NCI-H526 treated with DMSO at 0.1 percent for 48 hours (cell line): Measurements from ENCODE around the gene KCNJ10.

Source experiments
- DNase-seq: peaks from one replicate; lab custom pipeline; 2025; lab: John Stamatoyannopoulos, UW

Gene KCNJ10

GRCh38 chr1:160083968-160084770, 14.2 kb upstream of the KCNJ10 start:
- peak; percentile 91 for DNase-seq

DNA sequence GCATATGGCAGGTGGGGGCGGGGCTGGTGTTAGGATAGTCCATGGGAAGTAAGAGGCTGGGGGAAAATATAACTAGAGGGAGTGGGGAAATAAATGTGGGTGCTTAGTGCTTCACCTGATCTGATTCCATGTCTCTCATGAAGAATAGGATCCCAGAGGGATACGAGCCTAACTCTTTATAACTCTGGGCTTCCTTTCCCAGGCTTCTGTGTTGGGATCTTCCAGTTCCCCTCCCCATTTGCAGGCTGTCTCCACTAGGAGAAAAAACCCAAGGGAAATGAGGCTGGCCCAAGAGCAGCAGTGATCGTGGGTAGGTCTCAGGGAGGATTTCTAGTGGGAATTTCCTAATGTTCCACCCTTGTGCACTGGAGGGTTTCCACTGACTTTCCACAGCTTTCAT, 13.0 kb upstream of the KCNJ10 start:
- no peak for DNase-seq

- DNase-seq, result no peak
Measured at GRCh38 chr1:160082487-160082886, 12.5 kb upstream of the KCNJ10 start.

- no peak for DNase-seq
Measured at GRCh38 chr1:160081261-160081936, 11.4 kb upstream of the KCNJ10 start, which contains the start of gene KCNJ9. Gene KCNJ9, plus strand, starts transcription at chr1:160081538. Its CDS starts 2,493 bp downstream, at chr1:160084031.

GRCh38 chr1:160080381-160081100, 10.6 kb upstream of the KCNJ10 start:
- DNase-seq, result no peak

- no peak for DNase-seq
Measured at GRCh38 chr1:160079448-160079847, 9.5 kb upstream of the KCNJ10 start.

GRCh38 chr1:160078512-160079195, 8.7 kb upstream of the KCNJ10 start:
- DNase-seq, result peak; percentile 16

GRCh38 chr1:160077486-160077885, 7.5 kb upstream of the KCNJ10 start:
- DNase-seq, result no peak

DNA sequence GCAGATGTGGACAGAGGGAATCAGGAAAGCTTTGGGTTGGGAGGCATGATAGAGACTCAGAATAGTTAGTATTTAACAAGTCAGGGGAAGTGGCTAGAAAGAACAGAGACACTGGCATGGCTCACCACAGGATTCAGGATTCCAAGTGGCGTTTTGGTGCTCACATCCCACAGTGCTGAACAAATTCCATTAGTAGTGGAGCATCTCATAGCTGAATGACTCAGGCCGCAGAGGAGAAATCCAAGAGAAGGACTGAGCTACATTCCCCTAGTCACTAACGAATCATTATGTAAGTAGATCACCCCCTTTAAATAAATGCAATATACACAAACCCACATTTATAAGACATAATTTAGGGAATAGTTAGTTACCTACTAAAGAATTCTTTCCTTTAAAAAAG, 6.3 kb upstream of the KCNJ10 start:
- DNase-seq, result no peak

DNA sequence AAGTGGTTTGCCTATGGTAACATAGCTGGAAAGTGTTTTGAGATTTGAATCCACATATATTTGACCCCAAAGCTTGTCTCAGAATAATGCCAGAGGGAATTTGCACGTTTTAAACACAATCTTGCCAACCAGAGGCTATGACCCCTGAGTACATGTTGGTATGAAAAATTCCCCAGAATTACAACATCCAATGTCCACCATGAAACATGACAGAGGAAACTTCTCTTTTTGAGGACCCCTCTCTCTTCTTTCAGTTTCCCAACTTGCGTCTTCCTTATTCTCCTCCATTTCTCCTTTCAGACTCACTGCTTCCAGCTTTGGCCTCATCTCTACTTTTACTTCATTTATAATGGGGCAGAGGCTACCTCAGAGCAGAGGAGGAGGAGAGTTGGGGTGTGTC, 5.9 kb upstream of the KCNJ10 start:
- no peak for DNase-seq

GRCh38 chr1:160074865-160075264, 4.9 kb upstream of the KCNJ10 start:
- no peak for DNase-seq

- DNase-seq, result no peak
Measured at GRCh38 chr1:160071289-160071688, 1.3 kb upstream of the KCNJ10 start.

DNA sequence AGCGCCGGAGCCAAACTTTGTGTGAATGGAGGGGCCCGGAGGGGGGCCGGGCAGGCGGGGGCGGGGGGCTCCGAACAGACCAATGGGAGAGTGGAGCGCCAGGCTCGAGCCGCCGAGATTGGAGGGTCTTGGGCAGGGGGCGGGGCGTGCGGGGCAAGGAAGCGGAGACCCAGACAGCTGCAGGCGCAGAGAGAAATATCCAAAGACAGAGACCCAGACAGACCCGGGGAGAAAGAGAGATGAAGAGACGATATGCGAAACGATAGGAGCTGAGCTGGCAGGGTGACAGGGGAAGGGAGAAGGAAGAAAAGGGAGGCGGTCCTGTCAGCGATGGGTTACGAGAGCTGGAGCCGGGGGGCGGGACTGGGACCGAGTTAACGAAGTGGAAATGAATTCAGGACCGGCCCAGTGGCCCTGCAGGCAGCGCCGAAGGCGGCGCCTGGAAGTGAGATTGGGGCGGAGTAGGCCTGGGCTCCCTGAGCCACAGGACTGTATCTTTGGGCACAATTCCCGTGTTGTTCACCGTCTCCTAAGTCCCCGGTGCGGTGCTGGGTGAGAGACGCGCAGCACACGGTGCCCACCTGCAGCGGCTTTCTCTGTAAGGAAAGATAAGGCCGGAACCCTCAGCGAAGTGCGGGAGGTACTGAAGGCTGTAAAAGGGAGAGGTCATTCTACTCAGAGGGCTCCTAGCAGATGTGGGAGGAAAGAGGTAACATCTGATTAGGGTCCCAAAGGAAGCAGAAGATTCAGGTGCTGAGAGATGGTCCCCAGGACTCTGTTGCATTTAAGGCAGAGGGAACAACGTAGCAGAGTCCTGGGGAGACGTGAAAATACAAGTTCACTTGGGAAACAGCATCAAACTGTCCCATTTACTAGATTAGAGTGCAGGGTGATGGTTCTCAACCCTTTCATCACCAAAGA, 543 bp upstream of the KCNJ10 start:
- peak; percentile 86 for DNase-seq

DNA sequence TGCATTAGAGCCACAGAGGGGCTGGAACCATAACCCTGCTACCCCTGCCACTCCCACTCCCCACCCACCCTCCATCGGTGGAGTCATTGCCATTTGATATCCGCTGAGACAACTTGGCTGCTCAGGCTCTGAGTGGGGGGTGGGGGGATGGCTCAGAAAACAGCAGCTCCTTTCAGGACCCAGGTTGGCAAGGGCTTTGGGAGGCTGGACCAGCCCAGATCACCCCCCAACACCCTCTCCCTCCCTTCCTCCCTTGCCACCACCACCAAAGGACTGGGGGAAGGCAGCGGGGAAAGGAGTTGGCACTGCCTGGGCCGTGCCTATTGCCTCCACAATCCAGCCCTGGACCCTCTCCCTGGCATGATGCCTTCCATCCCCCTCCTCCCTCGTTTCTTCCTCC, 1.7 kb downstream of the KCNJ10 start:
- DNase-seq, result no peak

- DNase-seq, result no peak
Measured at GRCh38 chr1:160066829-160067745, 2.9 kb downstream of the KCNJ10 start.

DNA sequence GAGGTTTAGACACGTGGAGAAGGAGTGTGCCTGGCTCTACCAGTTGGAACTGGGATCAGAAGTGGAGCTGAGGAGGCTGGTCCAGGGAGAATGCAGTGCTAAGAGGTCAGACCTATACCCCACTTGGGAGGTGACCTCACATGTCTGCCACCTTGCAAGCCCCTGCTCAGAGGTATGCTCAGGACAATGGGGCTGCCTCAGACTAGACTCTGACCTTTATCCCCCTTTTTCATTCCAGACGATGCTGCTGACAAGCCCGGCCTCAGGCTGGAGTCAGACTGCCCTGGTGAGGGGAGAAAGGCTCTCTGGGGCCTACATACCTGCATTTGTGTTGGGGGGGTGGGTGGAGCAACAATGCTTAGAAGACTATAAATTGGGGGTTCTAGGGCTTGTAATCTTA, 5.2 kb downstream of the KCNJ10 start:
- DNase-seq, result no peak

- no peak for DNase-seq
Measured at GRCh38 chr1:160064164-160064563, 5.8 kb downstream of the KCNJ10 start.

GRCh38 chr1:160063176-160063575, 6.8 kb downstream of the KCNJ10 start:
- DNase-seq, result no peak

GRCh38 chr1:160062230-160062532, 7.8 kb downstream of the KCNJ10 start:
- DNase-seq, result no peak
